HL-60 (cell line): ENCODE measurements around the gene CFAP73.

ENCODE experiments used
- DNase-seq, 2 experiments: peaks; one replicate each; pipeline ENCODE4 v3.0.0-alpha.2; 2010 to 2020; ENCODE audit warnings: low read depth in 1 of 2, low spot score in 1 of 2
- H3K27ac ChIP-seq: fragments of 250-450 bp; sonication (Bioruptor Pico); replicated peaks from 2 replicates; pipeline ENCODE4 v1.5.1; 2020; ENCODE audit warnings: mild to moderate bottlenecking, moderate library complexity
- H3K27me3 ChIP-seq: fragments of 250-450 bp; sonication (Bioruptor Pico); 2 replicates; pipeline ENCODE4 v1.5.1; 2021; ENCODE audit warnings: mild to moderate bottlenecking, moderate library complexity; ENCODE audit not compliant: insufficient read depth, poor library complexity, severe bottlenecking
- H3K4me3 ChIP-seq: replicated peaks from 2 replicates; pipeline ENCODE4 v1.5.1; 2011; ENCODE audit warnings: mild to moderate bottlenecking, control low read depth, low read length; ENCODE audit not compliant: insufficient read depth
- CTCF ChIP-seq: IDR thresholded peaks from one replicate; pipeline ENCODE4 v1.5.1; 2011; ENCODE audit warnings: low read length, control low read depth, inconsistent platforms; ENCODE audit not compliant: insufficient read depth
- GABPA ChIP-seq: IDR thresholded peaks from 2 replicates; pipeline ENCODE4 v1.6.1; 2012; ENCODE audit warnings: low read depth
- POLR2AphosphoS5 ChIP-seq: IDR thresholded peaks from 2 replicates; pipeline ENCODE4 v1.6.1; 2012; ENCODE audit warnings: low read depth
- REST ChIP-seq: IDR thresholded peaks from 2 replicates; pipeline ENCODE4 v1.6.1; 2012; ENCODE audit warnings: low read depth; ENCODE audit not compliant: insufficient replicate concordance
- SPI1 ChIP-seq: IDR thresholded peaks from 2 replicates; pipeline ENCODE4 v1.6.1; 2012; ENCODE audit warnings: low read depth, mild to moderate bottlenecking, borderline replicate concordance

Gene CFAP73

GRCh38 chr12:113169697-113170096 lies 20.2 kb downstream of the CFAP73 start:
- TF ChIP-seq POLR2AphosphoS5 (no peak), GABPA (no peak), CTCF (no peak), SPI1 (no peak)
- Histone ChIP-seq H3K27ac (no peak overlapping the region), H3K4me3 (no peak overlapping the region), H3K27me3 (no peaks in the 10 kb centered on the region)
- no peak for DNase-seq

GRCh38 chr12:113170457-113170856 lies 20.9 kb downstream of the CFAP73 start:
- Histone ChIP-seq H3K4me3 (no peak overlapping the region), H3K27me3 (no peaks in the 10 kb centered on the region), H3K27ac (no peak overlapping the region)
- TF ChIP-seq GABPA (no peak), CTCF (no peak), SPI1 (no peak)
- no peak for DNase-seq

- DNase-seq: no peak
- H3K27ac ChIP-seq: no peak overlapping the region
- H3K4me3 ChIP-seq: no peak overlapping the region
- no peaks in the 10 kb centered on the region for H3K27me3 ChIP-seq
- TF ChIP-seq CTCF (no peak), REST (no peak), SPI1 (no peak), GABPA (no peak), POLR2AphosphoS5 (no peak)
Observed at GRCh38 chr12:113170926-113171325, 21.4 kb downstream of the CFAP73 start.

- Histone ChIP-seq H3K4me3 (no peak overlapping the region), H3K27me3 (no peaks in the 10 kb centered on the region), H3K27ac (no peak overlapping the region)
- no peak for DNase-seq
- TF ChIP-seq POLR2AphosphoS5 (no peak), REST (no peak), SPI1 (no peak), CTCF (no peak), GABPA (no peak)
Observed at GRCh38 chr12:113171543-113171942, 22.0 kb downstream of the CFAP73 start.
